ENCODE data around the gene HEPHL1. TPM values are rescaled to one million over a fixed set of nuclear protein-coding genes. Genes with fewer than 3 reads are reported as not detected.

Gene HEPHL1
- total RNA-seq, 1 donor from 2014 or later = 0.26 TPM

GRCh38 chr11:94141511-94142307 is 120.6 kb downstream of the HEPHL1 start:
- Histone ChIP-seq H3K4me3 (ENCODE audit: low read depth, low read length) (no peak overlapping the region), H3K36me3 (ENCODE audit: control insufficient read depth, insufficient read depth, low read length) (no peaks in the 10 kb centered on the region), H3K27me3 (ENCODE audit: control insufficient read depth, insufficient read depth, low read length) (no peaks in the 10 kb centered on the region)
- FAIRE-seq (no peak), DNase-seq (ENCODE audit: low read depth) (peak; percentile 76)
- TF ChIP-seq, protein P1, sequence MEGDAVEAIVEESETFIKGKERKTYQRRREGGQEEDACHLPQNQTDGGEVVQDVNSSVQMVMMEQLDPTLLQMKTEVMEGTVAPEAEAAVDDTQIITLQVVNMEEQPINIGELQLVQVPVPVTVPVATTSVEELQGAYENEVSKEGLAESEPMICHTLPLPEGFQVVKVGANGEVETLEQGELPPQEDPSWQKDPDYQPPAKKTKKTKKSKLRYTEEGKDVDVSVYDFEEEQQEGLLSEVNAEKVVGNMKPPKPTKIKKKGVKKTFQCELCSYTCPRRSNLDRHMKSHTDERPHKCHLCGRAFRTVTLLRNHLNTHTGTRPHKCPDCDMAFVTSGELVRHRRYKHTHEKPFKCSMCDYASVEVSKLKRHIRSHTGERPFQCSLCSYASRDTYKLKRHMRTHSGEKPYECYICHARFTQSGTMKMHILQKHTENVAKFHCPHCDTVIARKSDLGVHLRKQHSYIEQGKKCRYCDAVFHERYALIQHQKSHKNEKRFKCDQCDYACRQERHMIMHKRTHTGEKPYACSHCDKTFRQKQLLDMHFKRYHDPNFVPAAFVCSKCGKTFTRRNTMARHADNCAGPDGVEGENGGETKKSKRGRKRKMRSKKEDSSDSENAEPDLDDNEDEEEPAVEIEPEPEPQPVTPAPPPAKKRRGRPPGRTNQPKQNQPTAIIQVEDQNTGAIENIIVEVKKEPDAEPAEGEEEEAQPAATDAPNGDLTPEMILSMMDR (IDR thresholded peaks at IDR 0.05; ENCODE audit: insufficient read depth, low read length, severe bottlenecking) = no peak

DNA sequence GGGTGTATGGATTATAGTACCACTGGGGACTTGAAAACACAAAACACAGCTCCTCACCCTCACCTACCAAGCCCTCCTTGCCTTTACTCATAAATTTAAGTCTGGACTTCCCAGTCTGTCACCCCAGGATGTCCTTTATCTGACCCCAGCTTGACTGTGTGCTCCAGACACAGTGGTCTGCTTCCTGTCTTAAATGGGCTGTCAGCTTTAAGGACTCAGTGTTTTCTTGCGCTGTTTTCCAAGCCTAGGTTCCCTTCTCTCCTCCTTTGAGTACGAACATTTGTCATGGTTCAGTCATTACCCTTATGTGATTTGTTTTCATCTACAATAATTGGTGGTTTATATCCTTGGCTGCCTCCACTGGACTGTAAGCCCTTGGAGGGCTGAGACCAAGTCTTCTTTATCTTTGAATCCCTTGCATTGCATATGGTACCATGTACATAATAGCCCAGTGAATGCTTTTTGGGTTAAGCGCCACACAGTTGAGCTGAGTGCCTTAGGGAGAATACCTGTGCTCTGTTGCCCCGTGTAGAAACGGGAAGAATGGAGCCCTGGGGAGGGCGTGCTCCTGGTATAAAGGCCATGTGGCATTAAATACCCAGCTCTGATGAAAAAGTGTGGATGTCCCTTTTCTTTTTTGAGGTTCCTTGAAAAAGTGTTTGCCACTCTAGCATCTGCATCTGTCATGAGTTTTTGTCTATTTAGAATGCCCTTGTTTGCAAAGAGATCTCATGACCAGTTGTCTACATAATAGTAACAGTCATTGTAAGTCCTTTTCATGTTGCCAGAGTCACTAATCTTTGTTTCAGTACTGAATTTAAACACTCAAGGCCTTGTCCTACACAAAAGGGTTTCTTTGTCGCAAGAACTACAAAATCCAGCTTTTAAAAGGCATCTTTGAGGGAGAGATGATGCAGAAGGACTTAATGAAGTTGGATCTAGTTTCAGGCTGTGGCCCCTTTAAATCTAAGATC is 121.4 kb downstream of the HEPHL1 start:
- no peaks in the 10 kb centered on the region for H3K27me3 ChIP-seq (ENCODE audit: control insufficient read depth, insufficient read depth, low read length)
- H3K36me3 ChIP-seq (ENCODE audit: control insufficient read depth, insufficient read depth, low read length) = no peaks in the 10 kb centered on the region
- FAIRE-seq (no peak), DNase-seq (ENCODE audit: low read depth) (no peak)
- TF ChIP-seq, protein P1 (IDR thresholded peaks at IDR 0.05; ENCODE audit: insufficient read depth, low read length, severe bottlenecking) = no peak
- H3K4me3 ChIP-seq (ENCODE audit: low read depth, low read length) = no peak overlapping the region

DNA sequence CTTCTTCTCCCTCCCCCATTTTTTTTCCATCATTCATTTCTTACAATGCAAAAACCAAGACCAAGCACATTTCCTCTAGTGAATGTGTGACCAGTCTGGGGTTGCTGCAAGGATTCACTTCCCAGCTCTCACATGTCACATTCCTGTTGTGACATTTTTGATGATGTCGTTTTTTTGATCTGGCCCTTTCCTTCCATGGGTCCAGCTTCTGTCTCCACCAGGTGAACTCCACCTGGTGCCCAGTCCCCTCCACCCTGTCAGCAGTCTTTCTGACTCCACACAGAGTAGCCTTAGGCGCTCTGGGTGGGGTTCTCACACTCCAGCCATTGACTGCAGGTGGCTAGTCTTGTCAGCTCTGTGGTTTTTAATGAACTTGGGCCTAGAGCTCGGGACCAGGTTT is 123.1 kb downstream of the HEPHL1 start:
- H3K36me3 ChIP-seq (ENCODE audit: control insufficient read depth, insufficient read depth, low read length) = no peaks in the 10 kb centered on the region
- H3K27me3 ChIP-seq (ENCODE audit: control insufficient read depth, insufficient read depth, low read length) = no peaks in the 10 kb centered on the region
- DNase-seq (ENCODE audit: low read depth) (no peak), FAIRE-seq (no peak)
- H3K4me3 ChIP-seq (ENCODE audit: low read depth, low read length) = no peak overlapping the region
- TF ChIP-seq, protein P1 (IDR thresholded peaks at IDR 0.05; ENCODE audit: insufficient read depth, low read length, severe bottlenecking) = no peak

- TF ChIP-seq, protein P1 (IDR thresholded peaks at IDR 0.05; ENCODE audit: insufficient read depth, low read length, severe bottlenecking) = no peak
- Histone ChIP-seq H3K36me3 (ENCODE audit: control insufficient read depth, insufficient read depth, low read length) (no peaks in the 10 kb centered on the region), H3K4me3 (ENCODE audit: low read depth, low read length) (no peak overlapping the region), H3K27me3 (ENCODE audit: control insufficient read depth, insufficient read depth, low read length) (no peaks in the 10 kb centered on the region)
- FAIRE-seq (no peak), DNase-seq (ENCODE audit: low read depth) (no peak)
These were observed 123.5 kb downstream of the HEPHL1 start for GRCh38 chr11:94144664-94145063.

DNA sequence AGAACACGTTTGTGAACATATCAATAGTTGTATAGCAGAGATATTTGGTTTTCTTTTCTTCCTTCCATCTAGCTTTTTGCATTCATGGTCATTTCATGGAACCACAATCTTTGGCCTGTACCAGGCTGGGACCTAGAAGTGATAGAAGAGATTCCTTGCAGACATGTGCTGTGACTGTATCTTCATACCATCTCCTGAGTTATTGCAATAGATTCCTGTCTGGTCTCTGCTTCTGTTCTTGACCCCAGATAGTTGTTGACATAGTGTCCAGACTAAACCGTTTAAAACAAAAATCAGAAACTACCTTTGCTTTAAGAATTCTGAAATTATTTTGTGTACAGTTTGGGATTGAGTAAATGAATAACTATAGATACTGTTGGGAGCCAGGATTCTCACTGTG is 124.3 kb downstream of the HEPHL1 start:
- H3K4me3 ChIP-seq (ENCODE audit: low read depth, low read length) = no peak overlapping the region
- DNase-seq (ENCODE audit: low read depth) (no peak), FAIRE-seq (no peak)
- H3K27me3 ChIP-seq (ENCODE audit: control insufficient read depth, insufficient read depth, low read length) = no peaks in the 10 kb centered on the region
- no peaks in the 10 kb centered on the region for H3K36me3 ChIP-seq (ENCODE audit: control insufficient read depth, insufficient read depth, low read length)
- TF ChIP-seq, protein P1 (IDR thresholded peaks at IDR 0.05; ENCODE audit: insufficient read depth, low read length, severe bottlenecking) = no peak

Measured in bronchial epithelial cell (primary cell).